Fibroblast of skin of scalp (primary cell): ENCODE data around the gene TGFBR3.

Experiments
- DNase-seq: peaks from one replicate; pipeline ENCODE4 v3.0.0-alpha.2; 2013

The TGFBR3 gene

DNA sequence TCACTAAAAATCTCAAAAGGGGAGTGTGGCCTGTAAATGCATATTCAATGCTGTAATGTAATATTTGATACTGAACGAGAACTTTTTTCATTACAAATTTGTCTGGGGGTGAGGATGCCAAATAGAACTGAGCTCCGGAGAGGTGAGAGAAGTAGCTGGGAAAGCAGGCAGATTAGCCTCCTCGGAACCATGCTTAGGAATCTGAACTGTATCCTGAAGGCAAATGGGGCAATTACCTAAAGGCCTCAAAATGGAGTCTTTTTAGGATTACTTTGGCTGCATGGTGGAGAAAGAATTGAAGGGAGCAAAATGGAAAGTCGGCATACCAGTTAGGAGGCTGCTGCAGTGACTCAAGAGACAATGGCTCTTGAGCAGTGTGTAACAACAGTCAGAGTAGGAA lies 206.5 kb downstream of the TGFBR3 start:
- no peak for DNase-seq

DNA sequence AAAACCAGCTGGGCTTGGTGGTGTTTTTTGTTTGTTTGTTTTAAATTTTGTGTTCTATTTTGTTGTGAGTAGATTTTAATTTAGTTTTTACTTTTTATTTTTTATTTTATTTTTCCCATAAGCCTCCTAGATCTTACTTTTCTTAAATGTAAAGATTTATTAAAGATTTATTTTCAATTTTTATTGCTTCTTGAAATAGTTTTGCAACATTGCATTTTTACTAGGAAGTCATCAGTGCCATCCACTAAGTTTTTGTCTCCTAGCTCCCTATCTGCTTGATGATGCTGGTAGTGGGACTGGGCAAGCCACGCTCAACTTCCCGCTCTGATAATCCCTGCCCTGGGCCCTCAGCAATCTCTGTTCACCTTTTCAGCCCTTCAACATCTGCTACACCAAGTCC lies 209.9 kb downstream of the TGFBR3 start:
- DNase-seq: no peak

DNA sequence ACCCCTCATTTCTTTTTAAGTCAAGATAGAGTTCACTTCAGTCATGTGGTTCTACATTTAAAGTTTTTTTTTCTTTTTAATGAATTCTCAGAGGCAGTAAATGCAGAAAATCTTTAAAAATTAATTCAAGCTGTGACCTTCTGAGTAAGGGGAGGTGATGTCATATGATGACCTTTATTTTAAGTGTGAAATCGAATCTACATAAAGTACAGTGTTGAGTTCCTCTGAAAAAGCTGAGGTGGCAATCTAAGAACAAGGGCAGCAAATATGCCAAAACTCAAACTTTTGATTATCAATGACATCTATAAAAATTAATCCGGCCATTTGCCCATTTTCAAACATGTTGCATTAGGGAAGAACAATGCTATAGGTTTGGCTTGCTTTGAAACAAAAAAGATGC lies 211.8 kb downstream of the TGFBR3 start:
- no peak for DNase-seq

DNA sequence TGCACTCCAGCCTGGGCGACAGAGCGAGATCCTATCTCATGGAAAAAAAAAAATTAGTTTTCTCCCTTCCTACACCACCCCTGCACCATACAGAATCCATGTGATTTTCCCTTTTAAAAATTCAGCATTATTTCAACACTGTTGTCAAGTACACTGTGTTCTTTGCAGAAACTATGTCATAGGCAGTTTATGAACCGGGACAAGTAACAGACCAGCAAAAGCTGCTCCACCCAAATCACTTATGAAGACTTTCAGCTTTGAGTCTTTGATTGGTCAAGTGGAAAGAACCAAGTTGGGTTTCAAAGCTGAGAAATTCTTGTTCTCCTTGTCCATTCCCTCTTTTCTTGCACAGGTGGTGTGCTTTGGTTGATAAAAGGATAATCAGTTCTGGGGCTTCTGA lies 212.3 kb downstream of the TGFBR3 start:
- no peak for DNase-seq

DNA sequence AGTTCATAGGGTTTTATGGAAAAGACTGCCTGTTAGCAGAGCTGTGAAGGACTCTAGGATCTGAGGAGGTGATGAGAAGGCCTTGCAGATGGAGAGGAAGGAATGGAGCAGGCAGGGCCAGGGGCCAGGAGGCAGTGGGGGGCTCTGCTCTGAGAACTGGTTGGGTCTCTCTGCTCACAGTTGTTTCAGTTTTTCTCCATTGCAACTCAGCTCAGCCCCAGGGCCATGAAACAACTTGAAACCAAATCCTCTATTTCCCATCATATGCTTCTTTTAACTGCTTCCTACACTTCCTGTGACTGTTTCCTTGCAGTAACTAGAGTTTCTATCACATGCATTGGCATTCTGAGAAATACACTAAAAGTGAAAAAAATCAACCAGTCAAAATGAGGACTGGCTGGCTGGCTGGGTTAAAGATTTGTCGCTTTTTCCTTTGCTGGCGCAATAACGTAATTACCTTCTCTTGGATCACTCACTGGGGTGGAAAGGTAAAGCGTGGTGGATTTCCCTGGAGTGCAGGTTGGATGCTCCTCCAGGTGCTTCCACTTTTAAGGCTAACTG lies 213.3 kb downstream of the TGFBR3 start:
- no peak for DNase-seq

DNA sequence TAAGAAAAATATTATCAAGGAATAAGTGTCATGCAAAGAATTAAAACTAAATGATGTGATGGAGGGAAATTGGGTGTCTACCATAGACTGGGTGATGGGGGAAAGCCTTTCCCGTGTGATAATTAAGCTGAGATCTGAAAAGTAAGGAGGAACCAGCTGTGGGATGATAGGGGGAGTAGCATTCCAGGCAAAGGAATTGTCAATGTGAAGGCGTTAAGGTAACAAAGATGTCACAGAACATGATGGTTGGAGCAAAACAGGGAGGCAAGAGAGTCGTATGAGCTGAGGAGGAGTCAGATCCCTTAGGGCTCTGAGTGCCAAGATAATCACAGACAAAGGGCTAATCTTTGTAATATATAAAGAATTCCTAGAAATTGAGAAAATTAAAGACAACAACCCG lies 215.2 kb downstream of the TGFBR3 start:
- no peak for DNase-seq

DNA sequence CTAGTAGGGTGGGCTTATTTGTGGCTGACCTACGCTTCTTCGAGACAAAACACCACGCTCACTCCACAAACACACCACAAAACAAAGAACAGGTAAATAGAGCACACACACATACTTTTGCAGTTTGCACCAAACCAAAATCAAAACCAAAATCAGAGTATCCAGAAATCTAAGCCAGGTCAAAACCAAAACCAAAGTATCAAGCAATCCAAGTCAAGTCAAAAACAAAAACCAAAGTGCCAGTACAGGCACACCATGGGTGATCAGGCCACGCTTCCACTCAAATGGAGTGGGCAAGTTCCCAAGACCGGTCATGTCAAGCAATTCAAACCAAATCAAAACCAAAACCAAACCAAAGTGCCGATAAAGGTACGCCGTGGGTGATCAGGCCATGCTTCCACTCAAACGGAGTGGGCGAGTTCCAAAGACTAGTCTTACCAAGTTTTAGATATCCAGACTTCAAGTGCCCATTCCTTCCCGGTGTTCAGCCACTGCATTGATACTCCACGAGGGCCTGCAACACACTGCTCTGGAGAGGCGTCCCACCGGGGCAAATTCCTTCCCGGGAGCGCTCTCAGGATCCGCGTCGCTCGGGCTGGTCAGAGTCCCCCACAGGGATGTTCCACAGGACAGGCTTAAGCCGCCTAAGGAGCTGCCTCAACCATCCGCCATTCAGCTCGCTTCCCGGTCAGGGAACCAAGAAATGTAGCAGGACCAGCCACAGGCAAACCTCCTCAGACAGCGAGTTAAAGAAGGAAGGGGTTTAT lies 216.2 kb downstream of the TGFBR3 start:
- DNase-seq: no peak

DNA sequence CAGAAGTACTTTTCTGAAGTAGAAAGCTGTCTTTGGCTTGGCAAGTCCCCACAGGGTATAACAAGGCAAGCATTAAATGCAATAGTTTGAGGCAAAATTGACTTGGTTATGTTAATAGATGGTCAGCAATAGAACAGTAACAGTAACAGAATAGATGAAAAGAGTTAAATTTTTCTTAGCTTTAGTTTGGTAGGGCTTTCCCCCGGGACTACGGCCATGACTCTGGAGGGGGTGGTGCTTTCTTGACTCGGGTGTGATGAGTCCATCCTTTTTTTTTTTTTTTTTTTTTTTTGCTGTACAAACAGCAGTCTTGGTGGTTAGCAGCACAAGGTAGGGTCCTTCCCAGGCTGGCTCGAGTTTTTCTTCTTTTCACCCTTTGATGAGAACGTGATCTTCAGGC lies 219.3 kb downstream of the TGFBR3 start:
- peak; percentile 52 for DNase-seq

DNA sequence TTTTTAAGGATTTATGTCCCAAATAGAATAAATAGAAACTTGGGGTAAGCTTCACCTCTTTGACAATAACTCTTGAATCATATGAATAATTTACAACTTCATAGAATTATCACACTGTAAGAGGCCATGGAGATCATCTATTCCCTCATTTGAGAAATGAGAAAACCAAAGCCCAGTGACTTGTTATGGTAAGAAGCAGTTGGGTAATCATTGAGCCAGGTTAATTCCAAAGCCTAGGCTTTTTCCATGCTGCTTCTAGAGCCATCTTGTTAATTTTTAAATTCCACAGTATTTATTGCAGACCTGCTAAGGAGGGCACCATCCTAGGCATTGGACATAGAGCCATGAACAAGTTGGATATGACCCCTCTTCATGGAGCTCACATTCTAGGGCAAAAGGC lies 224.8 kb downstream of the TGFBR3 start:
- DNase-seq: no peak

DNA sequence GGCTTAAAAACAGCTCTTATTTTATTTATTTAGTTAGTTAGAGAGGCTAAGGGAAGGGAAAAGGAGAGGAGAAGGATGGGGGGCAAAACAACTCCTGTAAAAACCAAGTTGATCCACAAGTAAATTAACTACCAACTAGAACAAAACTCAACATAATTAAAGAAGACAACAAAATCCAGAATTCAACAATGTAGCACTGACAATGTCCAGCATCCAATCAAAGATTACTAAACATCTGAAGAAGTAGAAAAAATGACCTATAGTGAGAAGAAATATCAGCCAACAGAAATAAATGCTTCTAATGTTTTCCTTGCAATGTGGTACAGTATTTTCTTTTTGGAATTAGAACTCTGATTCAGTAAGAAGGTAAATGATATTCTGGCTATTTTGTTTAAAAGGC lies 225.2 kb downstream of the TGFBR3 start:
- no peak for DNase-seq

DNA sequence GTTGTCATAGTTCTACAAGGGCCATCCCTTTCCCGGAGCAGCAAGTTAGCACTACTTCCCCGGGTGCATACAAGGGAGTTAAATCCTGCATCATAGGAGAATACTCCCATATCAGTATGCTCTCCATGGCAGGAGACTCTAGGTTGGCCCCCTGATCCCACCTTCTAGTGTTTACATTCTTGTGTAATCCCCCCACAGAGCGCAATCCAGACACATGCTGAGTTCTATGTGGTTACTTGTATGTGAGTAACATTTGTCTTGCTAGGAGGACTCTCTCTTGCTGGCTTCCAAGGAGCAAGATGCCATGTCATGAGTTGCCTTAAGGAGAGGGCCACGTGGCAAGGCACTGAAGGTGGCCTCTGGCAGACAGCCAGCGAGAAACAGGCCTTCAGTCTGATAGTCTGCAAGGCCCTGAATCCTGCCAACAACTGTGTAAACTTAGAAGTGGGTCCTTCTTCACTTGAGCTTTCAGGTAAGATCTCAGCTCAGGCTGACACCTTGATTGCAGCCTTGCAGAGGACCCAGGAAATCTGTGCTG lies 230.0 kb downstream of the TGFBR3 start:
- DNase-seq: peak; percentile 28

DNA sequence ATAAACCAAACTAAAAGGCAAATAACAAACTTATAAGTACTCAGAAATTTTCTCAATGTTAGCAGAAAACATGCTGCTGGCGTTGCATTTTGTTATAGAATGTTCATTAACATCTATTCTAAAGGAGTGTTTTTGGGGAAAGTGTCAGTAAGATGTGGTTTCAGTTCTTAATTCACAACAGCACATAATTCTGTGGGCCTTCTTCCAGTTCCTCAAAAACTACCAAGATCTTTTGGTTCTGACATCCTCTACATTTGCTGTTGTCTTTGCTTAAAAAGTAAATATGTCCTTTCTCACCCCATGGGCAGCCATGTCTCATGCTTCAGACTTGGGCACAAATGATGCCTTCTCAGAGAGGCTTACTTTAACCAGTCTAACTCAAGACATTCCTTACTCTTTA lies 232.8 kb downstream of the TGFBR3 start:
- no peak for DNase-seq

DNA sequence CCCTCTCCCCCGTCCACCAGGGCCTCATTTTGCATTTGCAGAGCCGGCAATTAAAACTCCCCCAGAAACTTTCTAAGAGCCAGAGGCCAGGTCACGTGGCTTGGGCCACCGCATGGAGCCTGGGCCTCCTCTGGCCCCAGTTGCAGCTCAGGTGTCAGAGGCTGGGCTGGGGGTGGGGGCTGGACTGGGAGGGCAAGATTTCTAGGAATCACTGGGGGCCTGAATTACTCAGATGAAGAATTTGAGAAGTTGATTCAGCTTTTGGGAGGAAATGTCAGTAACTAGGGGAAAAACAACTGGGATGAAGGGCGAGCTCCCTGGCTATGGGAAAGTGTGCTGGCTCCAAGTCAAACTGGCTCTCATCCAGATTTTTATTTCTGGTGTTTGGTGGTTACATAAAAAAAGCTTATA lies 234.3 kb downstream of the TGFBR3 start:
- peak; percentile 73 for DNase-seq

DNA sequence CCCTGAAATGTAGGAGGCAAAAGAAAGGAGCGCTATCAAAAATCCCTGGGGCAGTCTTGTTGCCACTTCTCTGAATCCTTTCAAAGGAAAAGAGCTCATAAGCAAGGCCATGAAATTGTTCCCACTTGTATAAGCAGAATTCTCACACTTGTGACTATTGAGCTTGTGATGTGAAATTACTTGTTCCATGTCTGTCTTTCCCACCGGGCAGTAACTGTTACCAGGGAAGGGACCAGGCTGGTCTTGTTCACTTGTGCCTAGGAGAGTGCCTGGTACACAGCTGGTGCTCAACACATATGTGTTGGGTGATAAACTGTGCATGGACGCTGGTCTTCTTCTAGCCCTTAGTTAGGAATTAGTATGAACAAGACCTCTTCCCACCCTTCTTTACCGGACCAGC lies 234.7 kb downstream of the TGFBR3 start:
- DNase-seq: peak; percentile 6

DNA sequence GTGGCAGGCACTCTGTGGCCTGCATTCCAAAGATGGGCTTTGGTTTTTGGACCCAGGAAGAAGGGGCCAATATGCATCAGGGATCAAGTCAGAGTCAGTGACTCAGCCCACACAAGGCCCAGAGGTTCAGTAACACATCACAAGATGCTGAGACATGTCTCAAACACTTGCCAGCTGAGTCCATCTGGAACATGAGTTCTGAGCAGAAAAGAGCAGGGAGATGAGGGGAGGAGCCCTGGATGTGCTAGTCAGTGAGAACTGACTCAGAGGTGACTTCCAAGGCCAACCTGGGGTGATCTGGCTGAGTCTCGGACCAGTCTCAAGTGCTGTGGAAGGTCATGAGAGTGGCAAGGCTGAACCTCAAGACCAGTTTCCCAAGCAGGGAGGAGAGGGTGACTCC lies 235.2 kb downstream of the TGFBR3 start:
- peak; percentile 94 for DNase-seq

DNA sequence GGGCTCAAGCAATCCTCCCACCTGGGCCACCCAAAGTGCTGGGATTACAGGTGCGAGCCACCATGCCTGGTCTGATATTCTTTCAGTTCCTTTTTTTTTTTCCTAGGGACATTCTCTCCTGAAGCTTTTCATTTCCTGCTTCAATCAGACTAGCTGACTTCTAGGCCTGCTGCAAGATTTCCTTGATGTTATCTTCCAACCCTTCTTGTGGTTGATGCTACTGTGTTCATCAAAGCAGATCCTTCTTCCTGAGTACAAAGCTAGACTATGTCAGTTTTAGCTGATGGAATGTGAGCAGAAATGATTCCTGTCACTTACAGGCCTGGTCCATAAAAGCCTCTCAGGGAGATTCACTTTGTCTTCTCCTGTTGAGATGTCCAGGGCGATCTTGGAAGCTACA lies 238.9 kb downstream of the TGFBR3 start:
- DNase-seq: no peak

DNA sequence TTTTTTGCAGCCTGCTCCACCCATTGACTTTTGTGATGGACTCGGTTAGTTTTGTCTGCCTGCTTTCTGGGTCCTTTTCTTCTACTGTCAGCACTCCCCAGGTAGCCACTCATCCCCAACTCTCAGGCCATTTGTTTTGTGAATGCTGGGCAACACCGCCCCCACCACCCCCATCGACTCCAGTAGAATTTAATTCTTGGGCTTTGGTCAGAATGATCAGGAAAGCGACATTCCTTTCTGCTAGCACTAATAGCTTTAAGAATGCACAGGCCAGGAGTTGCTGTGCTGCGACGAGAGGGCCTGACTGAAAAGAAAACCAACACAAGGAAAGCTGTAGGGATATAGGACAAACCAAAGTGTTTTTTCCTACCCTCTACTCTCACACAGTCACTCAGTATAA lies 240.9 kb downstream of the TGFBR3 start:
- DNase-seq: peak; percentile 50

DNA sequence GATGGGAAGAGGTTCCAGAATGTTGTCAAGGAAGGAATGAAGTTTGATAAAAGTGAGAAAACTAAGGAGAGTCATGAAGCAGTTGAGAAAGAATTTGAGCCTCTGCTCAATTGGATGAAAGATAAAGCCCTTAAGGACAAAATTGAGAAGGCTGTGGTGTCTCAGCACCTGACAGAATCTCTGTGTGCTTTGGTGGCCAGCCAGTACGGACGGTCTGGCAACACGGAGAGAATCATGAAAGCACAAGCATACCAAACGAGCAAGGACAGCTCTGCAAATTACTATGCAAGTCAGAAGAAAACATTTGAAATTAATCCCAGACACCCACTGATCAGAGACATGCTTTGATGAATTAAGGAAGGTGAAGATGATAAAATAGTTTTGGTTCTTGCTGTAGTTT lies 242.5 kb downstream of the TGFBR3 start:
- no peak for DNase-seq

DNA sequence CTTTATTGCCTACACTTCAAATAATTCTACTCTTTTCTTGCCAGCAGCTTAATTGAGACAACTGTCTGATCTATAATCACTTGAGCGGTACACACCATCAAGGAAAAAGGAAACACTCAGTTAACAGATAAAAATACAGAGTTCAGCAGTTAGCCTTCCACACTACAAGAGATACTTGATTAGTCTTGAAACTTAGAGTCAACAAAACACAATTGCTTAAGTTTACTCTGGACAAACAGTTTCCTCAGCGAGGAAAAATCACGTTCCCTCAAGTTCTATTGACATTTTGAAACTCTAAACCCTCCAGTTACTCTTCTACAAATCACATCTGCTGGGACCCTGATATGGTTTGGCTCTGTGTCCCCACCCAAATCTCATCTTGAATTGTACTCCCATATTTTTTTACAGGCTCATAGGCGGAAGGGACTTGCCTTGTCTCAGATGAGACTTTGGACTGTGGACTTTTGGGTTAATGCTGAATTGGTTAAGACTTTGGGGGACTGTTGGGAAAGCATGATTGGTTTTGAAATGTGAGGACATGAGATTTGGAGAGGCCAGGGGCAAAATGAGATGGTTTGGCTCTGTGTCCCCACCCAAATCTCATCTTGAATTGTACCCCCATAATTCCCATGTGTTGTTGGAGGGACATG lies 244.9 kb downstream of the TGFBR3 start:
- no peak for DNase-seq

DNA sequence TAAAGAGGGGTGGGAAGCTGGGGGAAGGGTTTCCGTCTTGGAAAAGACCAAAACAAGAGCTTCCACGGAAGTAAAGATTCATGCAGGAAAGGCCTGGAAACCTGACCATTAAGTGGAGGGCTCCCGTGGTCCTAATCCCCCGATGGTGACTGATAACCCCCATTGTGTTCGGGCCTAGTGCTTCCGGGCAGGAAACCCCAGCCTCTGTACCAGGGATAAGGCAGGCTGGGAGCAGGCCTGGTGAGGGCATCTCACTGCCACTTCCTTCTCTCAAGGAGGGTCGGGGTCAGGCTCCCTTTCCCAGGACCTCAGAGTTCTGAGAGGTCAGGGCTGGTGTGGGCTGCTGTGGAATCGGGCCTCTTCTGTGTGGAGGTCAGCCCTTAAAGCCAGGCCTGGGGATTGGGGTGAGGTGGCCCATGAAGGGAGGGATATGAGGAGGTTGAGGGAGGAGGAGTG lies 248.4 kb downstream of the TGFBR3 start:
- DNase-seq: no peak

DNA sequence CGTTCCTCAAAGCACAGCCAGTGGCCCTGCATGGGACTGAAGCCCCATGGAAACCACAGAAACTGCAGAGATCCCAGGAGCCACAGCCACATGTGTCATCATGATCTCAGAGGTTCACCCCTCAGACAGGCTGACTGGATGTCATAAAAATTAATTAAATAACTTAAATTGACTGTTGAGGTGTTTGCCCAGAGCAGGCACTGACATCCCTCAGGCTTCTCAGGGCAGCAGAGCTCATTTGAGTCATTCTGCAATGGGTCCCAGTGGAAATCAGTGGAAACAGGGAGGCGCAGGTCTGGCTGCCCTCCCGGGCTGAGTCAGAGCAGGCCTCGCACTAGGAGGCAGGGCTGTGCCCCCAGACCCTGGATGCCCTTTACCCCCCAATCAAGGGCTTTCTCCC lies 250.2 kb downstream of the TGFBR3 start:
- peak; percentile 47 for DNase-seq

DNA sequence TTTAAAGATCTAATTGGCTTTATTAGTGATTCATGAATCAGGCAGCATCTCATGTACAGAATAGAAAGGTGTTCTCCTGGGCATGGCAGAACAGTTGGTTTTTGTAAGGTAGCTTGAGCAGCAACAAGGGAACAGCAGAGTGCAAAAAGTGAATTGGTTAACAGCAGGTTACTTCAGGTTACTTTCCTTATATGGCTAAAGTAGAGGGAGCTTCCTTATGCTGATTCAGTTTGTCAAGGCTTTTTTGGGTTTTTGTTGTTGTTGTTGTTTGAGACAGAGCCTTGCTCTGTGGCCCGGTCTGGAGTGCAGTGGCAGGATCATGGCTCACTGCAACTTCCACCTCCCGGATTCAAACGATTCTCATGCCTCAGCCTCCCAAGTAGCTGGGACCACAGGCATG lies 252.5 kb downstream of the TGFBR3 start:
- no peak for DNase-seq

DNA sequence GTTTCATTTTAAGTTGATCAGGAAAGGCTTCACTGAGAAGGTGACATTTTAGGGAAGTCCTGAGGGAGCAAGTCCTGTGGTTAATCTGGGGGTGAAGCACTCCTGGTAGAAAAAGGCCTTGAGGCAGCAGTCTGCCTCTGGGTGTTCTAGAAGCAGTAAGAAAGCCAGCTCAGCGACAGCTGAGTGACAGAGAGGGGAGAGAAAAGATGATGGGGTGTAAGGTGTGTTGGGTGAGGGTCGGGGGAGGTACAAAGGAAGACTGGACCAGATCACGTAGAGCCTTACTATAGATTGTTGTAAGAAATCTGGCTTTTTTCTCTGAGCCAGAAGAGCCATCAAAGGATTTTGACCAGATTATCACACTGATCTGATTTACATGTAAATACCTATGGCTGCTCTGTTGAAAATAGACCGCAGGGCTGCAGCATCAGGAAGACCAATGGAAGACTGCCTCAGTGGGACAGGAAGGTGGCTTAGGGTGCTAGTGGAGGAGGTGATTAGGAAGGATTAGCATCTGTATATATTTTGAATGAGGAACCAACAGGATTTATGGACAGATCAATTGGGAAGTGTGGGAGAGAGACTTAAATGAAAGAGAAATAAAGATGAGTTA lies 254.1 kb downstream of the TGFBR3 start:
- no peak for DNase-seq
